H1 (cell line): ENCODE measurements around the gene CHAT. TPM values are rescaled to one million over a fixed set of nuclear protein-coding genes. Genes with fewer than 3 reads are reported as not detected.

Source experiments
- CEBPB ChIP-seq: IDR thresholded peaks from 2 replicates; pipeline ENCODE4 v1.6.1; 2012; ENCODE audit warnings: low read depth, low read length
- EZH2 ChIP-seq: fragments of 200-600 bp; sonication (generic); IDR thresholded peaks from 2 replicates; pipeline ENCODE4 v1.7.1; 2012; ENCODE audit warnings: low read depth, mild to moderate bottlenecking, moderate library complexity, low read length, inconsistent platforms; ENCODE audit not compliant: severe bottlenecking
- HDAC6 ChIP-seq: IDR thresholded peaks from one replicate; pipeline ENCODE4 v1.7.1; 2012; ENCODE audit warnings: low read depth, mild to moderate bottlenecking, inconsistent platforms, low read length, moderate library complexity
- KDM1A ChIP-seq: fragments of 200-600, 300-600 bp; sonication (generic); IDR thresholded peaks from 2 replicates; pipeline ENCODE4 v1.7.1; 2016; ENCODE audit warnings: mild to moderate bottlenecking, low read length, borderline replicate concordance
- MAX ChIP-seq: IDR thresholded peaks from 2 replicates; pipeline ENCODE4 v1.6.1; 2012; ENCODE audit warnings: inconsistent platforms
- POU5F1 ChIP-seq: IDR thresholded peaks from 2 replicates; pipeline ENCODE4 v1.6.1; 2011; ENCODE audit warnings: low read depth, mild to moderate bottlenecking, low read length, moderate library complexity
- RXRA ChIP-seq: IDR thresholded peaks from 2 replicates; pipeline ENCODE4 v1.6.1; 2011; ENCODE audit warnings: low read depth, mild to moderate bottlenecking, low read length, moderate library complexity; ENCODE audit not compliant: insufficient read depth
- TAF7 ChIP-seq: optimal IDR thresholded peaks from 2 replicates; pipeline ENCODE3; 2011; ENCODE audit warnings: low read depth, mild to moderate bottlenecking, inconsistent platforms, low read length, moderate library complexity, borderline replicate concordance
- polyA plus RNA-seq, 7 experiments: library from polyadenylated mRNA; depleted of rRNA in 3 of 7; stranded (reverse) in 5 of 7; unstranded in 2 of 7; fragments of >200 nt in 5 of 7; fragments of 200-250 nt in 2 of 7; gene quantifications; 1 replicate in 5 of 7; 2 replicates in 1 of 7; 4 replicates in 1 of 7; pipeline versions ENCODE4 v1.2.1 to v1.2.3, GENCODE V29; 2011 to 2013; ENCODE audit warnings: missing spikeins in 2 of 7, mixed read lengths in 2 of 7
- total RNA-seq: library from RNA; stranded (reverse); fragmentation: NEBNext Ultra II Directional; extraction: Animal tissue kit (Norgen Biotek cat#: 25700); gene quantifications from 2 replicates; pipeline ENCODE4 v1.2.1, GENCODE V29; 2021
- TF ChIP-seq, protein P1 (sequence below): IDR thresholded peaks from 2 replicates; pipeline ENCODE4 v1.6.1; 2011; ENCODE audit warnings: low read depth, mild to moderate bottlenecking, low read length; ENCODE audit not compliant: insufficient read depth

Gene CHAT
- total and polyA plus RNA-seq, 2 of the 8 experiments (the other 6 are each of a cell fraction or from before 2014, with no cell fraction given): not detected

- no peak for TF ChIP-seq HDAC6
- no peak for TF ChIP-seq KDM1A
- TF ChIP-seq MAX: no peak
- no peak for TF ChIP-seq EZH2
- no peak for TF ChIP-seq POU5F1
- no peak for TF ChIP-seq TAF7
- TF ChIP-seq, protein P1, sequence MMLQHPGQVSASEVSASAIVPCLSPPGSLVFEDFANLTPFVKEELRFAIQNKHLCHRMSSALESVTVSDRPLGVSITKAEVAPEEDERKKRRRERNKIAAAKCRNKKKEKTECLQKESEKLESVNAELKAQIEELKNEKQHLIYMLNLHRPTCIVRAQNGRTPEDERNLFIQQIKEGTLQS: no peak
- no peak for TF ChIP-seq CEBPB
- TF ChIP-seq RXRA: no peak
- TF ChIP-seq, all 59 proteins: peak for 0
These were observed 54.2 kb downstream of the CHAT start (continued) for GRCh38 chr10:49667991-49668390.
